NCI-H1105 treated with DMSO at 0.1 percent for 48 hours (cell line): ENCODE data around the gene NBR1.
A peak's percentile ranks its signal among the peaks of the same experiment; 100 is the strongest.
"Not testable (repeated sequence)": the region's sequence is repeated elsewhere in the genome, so short reads cannot be mapped to it uniquely, and the experiment has no call there.

Experiments used
- DNase-seq: peaks from one replicate; lab custom pipeline; 2025; lab: John Stamatoyannopoulos, UW

The NBR1 gene

GRCh38 chr17:43170766-43171585, at the start of gene NBR1:
TSS of gene NBR1 (plus strand) at chr17:43171214. CDS start at chr17:43175800, 4,586 bp downstream.
- DNase-seq, result peak; percentile 96

DNA sequence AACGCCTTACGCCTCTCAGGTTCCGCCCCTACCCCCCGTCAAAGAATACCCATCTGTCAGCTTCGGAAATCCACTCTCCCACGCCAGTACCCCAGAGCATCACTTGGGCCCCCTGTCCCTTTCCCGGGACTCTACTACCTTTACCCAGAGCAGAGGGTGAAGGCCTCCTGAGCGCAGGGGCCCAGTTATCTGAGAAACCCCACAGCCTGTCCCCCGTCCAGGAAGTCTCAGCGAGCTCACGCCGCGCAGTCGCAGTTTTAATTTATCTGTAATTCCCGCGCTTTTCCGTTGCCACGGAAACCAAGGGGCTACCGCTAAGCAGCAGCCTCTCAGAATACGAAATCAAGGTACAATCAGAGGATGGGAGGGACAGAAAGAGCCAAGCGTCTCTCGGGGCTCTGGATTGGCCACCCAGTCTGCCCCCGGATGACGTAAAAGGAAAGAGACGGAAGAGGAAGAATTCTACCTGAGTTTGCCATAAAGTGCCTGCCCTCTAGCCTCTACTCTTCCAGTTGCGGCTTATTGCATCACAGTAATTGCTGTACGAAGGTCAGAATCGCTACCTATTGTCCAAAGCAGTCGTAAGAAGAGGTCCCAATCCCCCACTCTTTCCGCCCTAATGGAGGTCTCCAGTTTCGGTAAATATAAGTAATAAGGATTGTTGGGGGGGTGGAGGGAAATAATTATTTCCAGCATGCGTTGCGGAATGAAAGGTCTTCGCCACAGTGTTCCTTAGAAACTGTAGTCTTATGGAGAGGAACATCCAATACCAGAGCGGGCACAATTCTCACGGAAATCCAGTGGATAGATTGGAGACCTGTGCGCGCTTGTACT, 45.7 kb upstream of the NBR1 start, which contains the start of gene BRCA1:
Gene BRCA1 (minus strand): TSS at position 232 of the 834 bp plus-strand sequence. CDS start 1,268 bp downstream, outside the sequence.
- DNase-seq, result peak; percentile 99

DNA sequence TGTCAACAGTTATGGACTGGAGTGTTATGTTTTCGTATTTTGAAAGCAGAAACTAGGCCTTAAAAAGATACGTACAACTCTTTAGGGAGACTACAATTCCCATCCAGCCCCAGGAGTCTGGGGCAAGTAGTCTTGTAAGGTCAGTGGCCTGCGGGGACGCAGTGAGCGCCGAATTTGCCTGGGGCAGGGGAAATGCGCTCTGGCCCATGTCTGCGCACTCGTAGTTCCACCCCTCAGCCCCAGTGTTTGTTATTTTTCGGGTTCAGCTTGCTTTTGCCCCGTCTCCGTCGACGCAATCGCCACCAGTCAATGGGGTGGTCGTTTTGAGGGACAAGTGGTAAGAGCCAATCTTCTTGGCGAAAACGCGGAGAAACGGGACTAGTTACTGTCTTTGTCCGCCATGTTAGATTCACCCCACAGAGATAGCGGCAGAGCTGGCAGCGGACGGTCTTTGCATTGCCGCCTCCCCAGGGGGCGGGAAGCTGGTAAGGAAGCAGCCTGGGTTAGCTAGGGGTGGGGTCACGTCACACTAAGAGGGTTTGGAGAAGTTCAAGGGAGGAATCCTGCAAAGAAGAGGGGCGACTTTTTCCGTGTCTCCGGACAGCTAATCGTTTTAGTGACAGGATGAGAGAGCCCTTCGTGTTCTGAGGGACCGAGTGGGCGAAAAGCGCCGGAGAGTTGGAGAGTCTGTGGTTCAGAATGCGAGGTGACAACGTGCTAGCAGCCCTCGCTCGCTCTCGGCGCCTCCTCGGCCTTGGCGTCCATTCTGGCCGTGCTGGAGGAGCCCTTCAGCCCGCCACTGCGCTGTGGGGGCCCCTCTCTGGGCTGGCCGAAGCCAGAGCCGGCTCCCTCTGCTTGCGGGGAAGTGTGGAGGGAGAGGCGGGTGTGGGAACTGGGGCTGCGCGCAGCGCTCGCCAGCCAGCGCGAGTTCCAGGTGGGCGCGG, 44.8 kb upstream of the NBR1 start:
- no peak for DNase-seq

DNA sequence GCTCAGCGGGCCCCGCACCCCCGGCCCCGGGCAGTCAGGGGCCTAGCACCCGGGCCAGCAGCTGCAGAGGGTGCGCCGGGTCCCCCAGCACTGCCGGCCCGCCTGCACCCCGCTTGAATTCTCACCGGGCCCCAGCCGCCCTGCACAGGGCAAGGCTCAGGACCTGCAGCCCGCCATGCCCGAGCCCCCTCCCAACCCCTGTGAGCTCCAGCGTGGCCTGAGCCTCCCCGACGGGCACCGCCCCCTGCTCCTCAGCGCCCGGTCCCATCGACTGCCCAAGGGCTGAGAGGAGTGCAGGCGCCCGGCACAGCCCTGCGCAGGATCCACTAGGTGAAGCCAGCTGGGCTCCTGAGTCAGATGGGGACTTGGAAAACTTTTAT, 44.1 kb upstream of the NBR1 start:
- no peak for DNase-seq

DNA sequence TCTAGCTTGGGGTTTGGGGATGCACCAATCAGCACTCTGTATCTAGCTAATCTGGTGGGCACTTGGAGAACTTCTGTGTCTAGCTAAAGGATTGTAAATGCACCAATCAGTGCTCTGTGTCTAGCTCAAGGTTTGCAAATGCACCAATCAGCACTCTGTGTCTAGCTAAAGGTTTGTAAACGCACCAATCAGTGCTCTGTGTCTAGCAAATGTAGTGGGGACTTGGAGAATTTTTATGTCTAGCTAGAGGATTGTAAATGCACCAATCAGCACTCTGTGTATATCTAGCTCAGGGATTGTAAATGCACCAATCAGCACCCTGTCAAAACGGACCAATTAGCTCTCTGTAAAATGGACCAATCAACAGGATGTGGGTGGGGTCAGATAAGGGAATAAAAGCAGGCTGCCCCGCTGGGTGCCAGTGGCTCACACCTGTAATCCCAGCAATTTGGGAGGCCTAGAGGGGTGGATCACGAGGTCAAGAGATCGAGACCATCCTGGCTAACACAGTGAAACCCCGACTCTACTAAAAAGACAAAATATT, 43.6 kb upstream of the NBR1 start:
- not testable (repeated sequence) for DNase-seq

GRCh38 chr17:43129671-43130010, 41.4 kb upstream of the NBR1 start:
- DNase-seq, result no peak

DNA sequence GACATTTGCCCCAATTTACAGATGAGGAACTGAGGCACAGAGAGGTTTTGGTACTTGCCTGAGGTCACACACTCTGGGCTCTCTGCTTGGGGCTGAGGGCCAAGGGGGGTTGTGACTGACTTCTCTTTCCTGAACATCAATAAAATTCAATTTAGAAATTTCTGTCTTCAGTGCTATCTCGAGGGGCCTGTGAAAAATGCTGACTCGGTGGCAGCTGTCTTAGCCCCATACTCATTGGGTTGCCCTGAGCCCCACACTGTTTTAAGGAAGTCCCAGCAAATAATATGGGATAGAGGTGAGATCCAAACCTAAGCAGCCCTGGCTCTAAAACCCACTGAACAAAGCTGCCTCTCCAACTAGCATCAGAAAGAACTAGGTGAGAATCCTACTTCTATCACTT, 38.9 kb upstream of the NBR1 start:
- no peak for DNase-seq

DNA sequence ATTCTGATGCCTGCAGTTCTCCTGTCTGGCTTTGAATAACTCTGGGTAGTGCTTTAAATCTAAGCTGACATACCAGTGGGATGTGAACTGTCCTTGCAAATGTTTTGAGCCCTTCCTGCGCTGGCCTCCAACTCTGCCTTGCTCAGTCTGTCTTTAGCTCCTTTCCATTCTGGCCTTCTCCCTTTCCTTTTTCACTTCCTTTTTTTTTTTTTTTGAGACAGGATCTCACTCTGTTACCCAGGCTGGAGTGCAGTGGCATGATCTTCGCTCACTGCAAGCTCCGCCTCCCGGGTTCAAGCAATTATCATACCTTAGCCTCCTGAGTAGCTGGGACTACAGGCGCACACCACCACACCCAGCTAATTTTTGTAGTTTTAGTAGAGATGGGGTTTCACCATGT, 37.6 kb upstream of the NBR1 start:
- not testable (repeated sequence) for DNase-seq

GRCh38 chr17:43134774-43135453, 36.1 kb upstream of the NBR1 start:
- DNase-seq, result no peak

- DNase-seq, result no peak
Measured at GRCh38 chr17:43135454-43135819, 35.6 kb upstream of the NBR1 start.

DNA sequence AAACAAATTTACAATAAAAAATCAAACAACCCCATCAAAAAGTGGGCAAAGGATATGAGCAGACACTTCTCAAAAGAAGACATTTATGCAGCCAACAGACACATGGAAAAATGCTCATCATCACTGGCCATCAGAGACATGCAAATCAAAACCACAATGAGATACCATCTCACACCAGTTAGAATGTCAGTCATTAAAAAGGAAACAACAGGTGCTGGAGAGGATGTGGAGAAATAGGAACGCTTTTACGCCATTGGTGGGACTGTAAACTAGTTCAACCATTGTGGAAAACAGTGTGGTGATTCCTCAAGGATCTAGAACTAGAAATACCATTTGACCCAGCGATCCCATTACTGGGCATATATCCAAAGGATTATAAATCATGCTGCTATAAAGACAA, 34.4 kb upstream of the NBR1 start:
- not testable (repeated sequence) for DNase-seq

GRCh38 chr17:43138531-43138930, 32.5 kb upstream of the NBR1 start:
- not testable (repeated sequence) for DNase-seq

- no peak for DNase-seq
Measured at GRCh38 chr17:43140396-43141332, 30.4 kb upstream of the NBR1 start.

GRCh38 chr17:43142153-43142552, 28.9 kb upstream of the NBR1 start:
- no peak for DNase-seq

GRCh38 chr17:43143201-43143600, 27.8 kb upstream of the NBR1 start:
- no peak for DNase-seq

DNA sequence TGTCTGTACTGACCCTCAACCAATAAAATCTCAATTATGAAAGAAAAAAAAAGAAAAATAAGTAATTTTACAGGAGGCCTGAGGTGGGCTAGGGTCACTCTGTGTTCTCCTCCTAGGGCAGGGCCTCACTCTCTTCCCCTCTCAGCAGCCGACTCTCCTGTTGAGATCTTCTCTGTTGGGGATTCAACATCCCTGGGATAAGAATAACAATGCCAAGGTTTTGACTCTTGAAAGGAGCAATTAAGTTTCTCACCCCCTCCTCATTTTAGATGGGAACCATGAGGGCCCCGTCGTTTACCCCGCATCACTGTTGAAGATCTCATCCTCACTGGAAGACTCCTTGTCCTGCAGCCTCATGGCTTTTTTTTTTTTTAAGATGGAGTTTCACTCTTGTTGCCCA, 24.4 kb upstream of the NBR1 start:
- no peak for DNase-seq

DNA sequence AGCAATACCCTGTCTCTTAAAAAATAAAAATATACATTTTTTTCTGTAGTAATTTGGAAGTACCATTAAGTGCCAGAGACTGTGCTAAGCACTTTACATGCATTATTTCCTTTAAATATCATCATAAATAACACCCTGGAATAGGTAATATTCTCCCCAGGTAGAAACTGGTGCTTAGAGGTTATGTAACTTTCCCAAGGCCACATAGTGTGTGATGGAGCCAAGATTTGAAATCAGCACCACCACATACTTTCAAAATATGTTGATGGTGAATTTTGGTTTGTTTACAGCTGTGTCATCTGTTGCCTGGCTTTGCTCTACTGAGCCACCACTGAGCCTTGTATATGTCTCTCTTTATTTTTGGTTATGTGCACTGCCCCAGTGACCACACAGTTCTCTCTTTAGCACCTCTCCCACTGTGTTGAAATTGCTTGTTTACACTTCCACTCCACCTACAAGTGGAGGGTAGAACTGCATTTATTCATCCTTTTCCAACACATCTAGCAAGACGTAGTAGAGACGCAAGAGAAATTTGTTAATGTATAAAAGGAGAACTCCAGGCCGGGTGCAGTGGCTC, 19.0 kb upstream of the NBR1 start:
- no peak for DNase-seq

- not testable (repeated sequence) for DNase-seq
Measured at GRCh38 chr17:43153197-43153835, 17.7 kb upstream of the NBR1 start.

- no peak for DNase-seq
Measured at GRCh38 chr17:43155666-43156065, 15.3 kb upstream of the NBR1 start.
